Hepatocyte (in vitro differentiated cells): ENCODE data around the gene STK24. TPM values are rescaled to one million over a fixed set of nuclear protein-coding genes. Genes with fewer than 3 reads are reported as not detected.
A peak's percentile ranks its signal among the peaks of the same experiment; 100 is the strongest.

Experiments used
- DNase-seq: peaks from one replicate; pipeline ENCODE4 v3.0.0-alpha.2; 2016; ENCODE audit warnings: low spot score
- H2AFZ ChIP-seq: fragments of 200-600 bp; sonication (generic); 2 replicates; pipeline ENCODE4 v1.6.0; 2016; ENCODE audit warnings: antibody characterized with exemption, mild to moderate bottlenecking
- H3K27ac ChIP-seq: fragments of 200-600 bp; sonication (generic); 2 replicates; pipeline ENCODE4 v1.5.1; 2016; ENCODE audit warnings: mild to moderate bottlenecking
- H3K27me3 ChIP-seq: fragments of 200-600 bp; sonication (generic); 2 replicates; pipeline ENCODE4 v1.6.1; 2016
- H3K36me3 ChIP-seq: fragments of 200-600 bp; sonication (generic); replicated peaks from 2 replicates; pipeline ENCODE4 v1.5.1; 2016; ENCODE audit warnings: low read depth; ENCODE audit not compliant: insufficient read depth
- H3K4me1 ChIP-seq: fragments of 200-600 bp; sonication (generic); 2 replicates; pipeline ENCODE4 v1.5.1; 2016; ENCODE audit warnings: mild to moderate bottlenecking, moderate library complexity; ENCODE audit not compliant: insufficient read depth
- H3K4me2 ChIP-seq: fragments of 200-600 bp; sonication (generic); 2 replicates; pipeline ENCODE4 v1.6.0; 2016
- H3K4me3 ChIP-seq: fragments of 200-600 bp; sonication (generic); 2 replicates; pipeline ENCODE4 v1.5.1; 2016; ENCODE audit warnings: mild to moderate bottlenecking
- H3K79me2 ChIP-seq: fragments of 200-600 bp; sonication (generic); 2 replicates; pipeline ENCODE4 v1.6.0; 2017; ENCODE audit warnings: mild to moderate bottlenecking
- H3K9me2 ChIP-seq: fragments of 200-600 bp; sonication (generic); replicated peaks from 2 replicates; pipeline ENCODE4 v1.6.0; 2017; ENCODE audit warnings: mild to moderate bottlenecking; ENCODE audit not compliant: insufficient read depth
- H3K9me3 ChIP-seq: fragments of 200-600 bp; sonication (generic); 2 replicates; pipeline ENCODE4 v1.5.1; 2016; ENCODE audit warnings: low read depth, mild to moderate bottlenecking
- H4K20me1 ChIP-seq: fragments of 200-600 bp; sonication (generic); 2 replicates; pipeline ENCODE4 v1.6.0; 2016; ENCODE audit warnings: mild to moderate bottlenecking; ENCODE audit not compliant: insufficient read depth, poor library complexity, severe bottlenecking
- CTCF ChIP-seq: fragments of 200-600 bp; sonication (generic); IDR thresholded peaks from 2 replicates; pipeline ENCODE4 v1.5.1; 2016; ENCODE audit warnings: antibody characterized with exemption, mild to moderate bottlenecking; ENCODE audit not compliant: poor library complexity
- EZH2 ChIP-seq: fragments of 200-600 bp; sonication (generic); IDR thresholded peaks from 2 replicates; pipeline ENCODE4 v1.6.1; 2016; ENCODE audit warnings: antibody characterized with exemption, mild to moderate bottlenecking, borderline replicate concordance
- EZH2phosphoT487 ChIP-seq: fragments of 200-600 bp; sonication (generic); IDR thresholded peaks from one replicate; pipeline ENCODE4 v1.6.1; 2018; ENCODE audit warnings: antibody characterized with exemption, mild to moderate bottlenecking, low read depth, moderate library complexity; ENCODE audit not compliant: unreplicated experiment, severe bottlenecking
- WGBS: methylation state at CpG from one replicate; pipeline ENCODE4 v1.1.6; 2016; ENCODE audit warnings: low lambda C conversion rate; ENCODE audit errors: missing lambda C conversion rate; 5-methylcytosine and 5-hydroxymethylcytosine counted together
- polyA plus RNA-seq: library from polyadenylated mRNA; unstranded; fragments of >200 nt; fragmentation: Nextera tagmentation; extraction: Ambion mirVana; gene quantifications from 2 replicates; pipeline ENCODE4 v1.2.1, GENCODE V29; 2016
- total RNA-seq: library from RNA; depleted of rRNA; stranded (reverse); fragments of >200 nt; gene quantifications from 2 replicates; pipeline ENCODE4 v1.2.3, GENCODE V29; 2014

The STK24 gene
- total and polyA plus RNA-seq, 2 experiments from 2014 or later, result 71.2 to 74.4 TPM

- Histone ChIP-seq H2AFZ (no peak overlapping the region), H3K4me3 (no peak overlapping the region), H3K79me2 (peaks cover 81% of the 10 kb centered on the region), H3K36me3 (no peaks in the 10 kb centered on the region), H3K9me2 (no peaks in the 10 kb centered on the region), H3K27me3 (no peaks in the 10 kb centered on the region), H3K4me1 (peaks cover 45% of the 10 kb centered on the region), H3K4me2 (no peak overlapping the region), H3K27ac (no peak overlapping the region), H3K9me3 (no peaks in the 10 kb centered on the region), H4K20me1 (peaks cover 39% of the 10 kb centered on the region)
- 89% methylated on average over 5 of the region's 5 CpGs for WGBS
- no peak for DNase-seq
- TF ChIP-seq CTCF (no peak), EZH2phosphoT487 (no peak), EZH2 (no peak)
Observed at GRCh38 chr13:98487016-98487415, 89.9 kb downstream of the STK24 start.

DNA sequence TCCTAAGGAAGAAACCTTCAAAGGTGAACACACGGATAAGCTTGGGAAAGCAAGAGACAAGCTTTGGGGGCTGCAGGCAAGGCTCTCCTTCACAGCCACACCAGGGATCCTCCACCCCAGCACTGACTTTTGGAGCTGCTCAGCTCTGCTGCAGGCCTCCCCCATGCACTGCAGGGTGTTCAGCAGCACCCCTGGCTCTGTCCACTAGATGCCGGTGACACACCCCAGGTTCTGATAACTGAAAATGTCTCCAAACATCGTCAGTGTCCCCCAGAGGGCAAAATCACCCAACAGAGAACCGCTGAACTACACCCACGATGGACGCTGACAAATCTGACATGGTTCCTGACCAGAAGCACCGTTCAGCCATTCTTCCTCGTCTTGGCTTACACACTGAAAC, 90.5 kb downstream of the STK24 start:
- H3K4me1 ChIP-seq, result peaks cover 48% of the 10 kb centered on the region

GRCh38 chr13:98485561-98485960, 91.3 kb downstream of the STK24 start:
- H3K79me2 ChIP-seq, result peaks cover 81% of the 10 kb centered on the region

More for the DNA sequence above, 90.5 kb downstream of the STK24 start:
- no peaks in the 10 kb centered on the region for H3K36me3 ChIP-seq
- H3K4me3 ChIP-seq, result no peak overlapping the region
- DNase-seq, result no peak
- whole genome bisulfite sequencing, result 90% methylated on average over 8 of the region's 8 CpGs
- TF ChIP-seq EZH2phosphoT487 (no peak), EZH2 (no peak), CTCF (no peak)
- H3K4me2 ChIP-seq, result no peak overlapping the region
- no peak overlapping the region for H3K27ac ChIP-seq
- H2AFZ ChIP-seq, result no peak overlapping the region
- H3K27me3 ChIP-seq, result no peaks in the 10 kb centered on the region
- peaks cover 39% of the 10 kb centered on the region for H4K20me1 ChIP-seq
- H3K9me3 ChIP-seq, result no peaks in the 10 kb centered on the region
- no peaks in the 10 kb centered on the region for H3K9me2 ChIP-seq
- peaks cover 81% of the 10 kb centered on the region for H3K79me2 ChIP-seq

More at GRCh38 chr13:98485561-98485960, 91.3 kb downstream of the STK24 start:
- Histone ChIP-seq H3K27ac (peak overlapping the region; percentile 97), H3K9me2 (no peaks in the 10 kb centered on the region), H2AFZ (no peak overlapping the region), H3K4me1 (peaks cover 48% of the 10 kb centered on the region), H3K27me3 (no peaks in the 10 kb centered on the region), H4K20me1 (peaks cover 32% of the 10 kb centered on the region), H3K4me3 (no peak overlapping the region), H3K9me3 (no peaks in the 10 kb centered on the region), H3K4me2 (peak overlapping the region; percentile 66), H3K36me3 (no peaks in the 10 kb centered on the region)
- no peak for DNase-seq
- no peak for TF ChIP-seq EZH2phosphoT487
- TF ChIP-seq EZH2, result no peak
- no peak for TF ChIP-seq CTCF
- WGBS, result 86% methylated on average over 11 of the region's 11 CpGs
